ENCODE measurements around the gene PLA2G15. TPM values are rescaled to one million over a fixed set of nuclear protein-coding genes. Genes with fewer than 3 reads are reported as not detected.

Gene PLA2G15
- total and polyA plus RNA-seq, 2 of the 13 experiments (the other 11 are each of a cell fraction or from before 2014, with no cell fraction given) = 14.4 to 23.7 TPM

DNA sequence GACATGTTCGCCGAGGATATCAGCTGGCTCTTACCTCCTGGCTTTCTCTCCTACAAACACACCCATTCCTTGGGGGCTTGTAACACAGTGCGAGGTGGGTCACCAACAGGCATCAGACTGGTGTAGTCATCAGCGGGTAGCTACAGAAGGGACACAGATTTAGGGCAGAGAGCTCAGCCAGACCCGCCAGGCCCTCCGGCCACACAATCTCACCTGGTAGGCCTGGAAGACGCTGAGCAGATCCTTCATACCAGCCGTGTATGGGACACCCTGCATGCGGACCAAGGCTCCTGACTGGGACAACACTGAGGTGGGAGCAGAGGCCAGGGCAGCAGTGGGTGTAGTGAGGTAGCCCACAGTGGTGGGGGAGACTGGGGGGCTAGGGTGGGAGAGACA, 15.0 kb upstream of the PLA2G15 start:
- 100% methylated on average over 8 of the region's 9 CpGs for WGBS (ENCODE audit: low lambda C conversion rate)
- Histone ChIP-seq H3K27ac (ENCODE audit: extremely low read length, insufficient read depth, low read length) (no peak overlapping the region), H3K4me2 (ENCODE audit: low read depth, low read length) (no peak overlapping the region), H3K4me1 (ENCODE audit: insufficient read depth, low read length) (peaks cover 42% of the 10 kb centered on the region), H4K20me1 (ENCODE audit: insufficient read depth, low read length) (peaks cover 44% of the 10 kb centered on the region), H3K4me3 (replicated peaks in 1 of 3; ENCODE audit: insufficient read depth in 1 of 3, low read depth in 2 of 3, low read length in 3 of 3) (no peak overlapping the region), H3K27me3 (ENCODE audit: control insufficient read depth in 1 of 2, insufficient read depth in 2 of 2, low read length in 2 of 2) (no peaks in the 10 kb centered on the region; a peak in 1 of 5 replicates), H3K9ac (ENCODE audit: insufficient read depth, low read depth, low read length) (no peak overlapping the region), H3K79me2 (ENCODE audit: insufficient read depth, low read length) (peaks cover 19% of the 10 kb centered on the region), H2AFZ (ENCODE audit: low read length) (no peak overlapping the region), H3K9me3 (ENCODE audit: low read length) (no peaks in the 10 kb centered on the region), H3K36me3 (replicated peaks in 1 of 2; ENCODE audit: control insufficient read depth in 1 of 2, insufficient read depth in 2 of 2, low read length in 2 of 2) (peaks cover 39 to 77% of the 10 kb centered on the region in 2 experiments)
- no peak for DNase-seq (ENCODE audit: low spot score)
- no peak for ATAC-seq
- BruUV-seq (replicated peaks) = no TSS peak
- ChIA-PET CTCF (ENCODE audit: low intra/inter-chr PET ratio, low total read pairs) (interaction anchor here (0.8 to 1.3 kb wide), 2 partner anchors 189 to 237 kb away, joined by 3 read pairs; no protein-coding TSS in a partner anchor), POLR2A (interaction anchor here (0.7 to 1.5 kb wide), 5 partner anchors 27 to 179 kb away, joined by 3 to 5 read pairs (median 3); no protein-coding TSS in a partner anchor)
- FAIRE-seq = no peak
- TF ChIP-seq, protein P1, sequence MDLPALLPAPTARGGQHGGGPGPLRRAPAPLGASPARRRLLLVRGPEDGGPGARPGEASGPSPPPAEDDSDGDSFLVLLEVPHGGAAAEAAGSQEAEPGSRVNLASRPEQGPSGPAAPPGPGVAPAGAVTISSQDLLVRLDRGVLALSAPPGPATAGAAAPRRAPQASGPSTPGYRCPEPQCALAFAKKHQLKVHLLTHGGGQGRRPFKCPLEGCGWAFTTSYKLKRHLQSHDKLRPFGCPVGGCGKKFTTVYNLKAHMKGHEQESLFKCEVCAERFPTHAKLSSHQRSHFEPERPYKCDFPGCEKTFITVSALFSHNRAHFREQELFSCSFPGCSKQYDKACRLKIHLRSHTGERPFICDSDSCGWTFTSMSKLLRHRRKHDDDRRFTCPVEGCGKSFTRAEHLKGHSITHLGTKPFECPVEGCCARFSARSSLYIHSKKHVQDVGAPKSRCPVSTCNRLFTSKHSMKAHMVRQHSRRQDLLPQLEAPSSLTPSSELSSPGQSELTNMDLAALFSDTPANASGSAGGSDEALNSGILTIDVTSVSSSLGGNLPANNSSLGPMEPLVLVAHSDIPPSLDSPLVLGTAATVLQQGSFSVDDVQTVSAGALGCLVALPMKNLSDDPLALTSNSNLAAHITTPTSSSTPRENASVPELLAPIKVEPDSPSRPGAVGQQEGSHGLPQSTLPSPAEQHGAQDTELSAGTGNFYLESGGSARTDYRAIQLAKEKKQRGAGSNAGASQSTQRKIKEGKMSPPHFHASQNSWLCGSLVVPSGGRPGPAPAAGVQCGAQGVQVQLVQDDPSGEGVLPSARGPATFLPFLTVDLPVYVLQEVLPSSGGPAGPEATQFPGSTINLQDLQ (CRISPR knock-in tag; IDR thresholded peaks at IDR 0.05) = 0 out of 2 replicates have a peak, but pooled peaks have one; percentile 27
- TF ChIP-seq ZBTB7B (CRISPR knock-in tag; IDR thresholded peaks at IDR 0.05) (no peak), NFIC (IDR thresholded peaks at IDR 0.05; ENCODE audit: low read length) (no peak)
- intact Hi-C loops (cut with micrococcal nuclease; ENCODE audit: unreplicated experiment) = no loop called here
- in situ Hi-C loops (cut with HindIII; ENCODE audit: extremely low pct_ligation_motif_present, low pct_unique_long_range_greater_than_20kb) = loop anchor here (10.0 kb wide), 1 partner anchor 145 kb away; the partner anchor contains the start of gene NFATC3

DNA sequence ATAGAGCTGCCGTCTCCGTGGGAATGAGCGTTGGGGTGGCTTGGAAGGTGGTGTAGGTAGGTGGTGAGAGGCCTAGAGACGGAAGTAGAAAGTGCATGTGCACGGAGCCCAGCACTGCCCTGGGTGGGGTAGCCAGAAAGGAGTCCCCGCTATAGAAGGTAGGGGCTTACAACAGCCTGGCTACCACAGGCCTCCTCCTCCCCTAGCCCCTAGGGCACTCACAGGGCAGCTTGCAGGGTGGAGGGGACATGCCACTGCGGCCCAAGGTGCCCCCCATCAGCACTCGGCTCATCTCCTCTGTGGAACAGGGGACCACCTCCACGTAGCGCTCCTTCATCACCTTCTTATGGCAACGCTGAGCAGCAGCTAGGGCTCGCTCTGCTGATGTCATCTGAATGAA, 14.2 kb upstream of the PLA2G15 start:
- FAIRE-seq (no peak), ATAC-seq (no peak), DNase-seq (ENCODE audit: low spot score) (no peak)
- Histone ChIP-seq H3K79me2 (ENCODE audit: insufficient read depth, low read length) (peaks cover 25% of the 10 kb centered on the region), H3K9ac (ENCODE audit: insufficient read depth, low read depth, low read length) (no peak overlapping the region), H2AFZ (ENCODE audit: low read length) (no peak overlapping the region), H3K4me1 (ENCODE audit: insufficient read depth, low read length) (peaks cover 42% of the 10 kb centered on the region), H4K20me1 (ENCODE audit: insufficient read depth, low read length) (peaks cover 44% of the 10 kb centered on the region), H3K27me3 (ENCODE audit: control insufficient read depth in 1 of 2, insufficient read depth in 2 of 2, low read length in 2 of 2) (no peaks in the 10 kb centered on the region; a peak in 1 of 5 replicates), H3K36me3 (replicated peaks in 1 of 2; ENCODE audit: control insufficient read depth in 1 of 2, insufficient read depth in 2 of 2, low read length in 2 of 2) (peaks cover 39 to 69% of the 10 kb centered on the region in 2 experiments), H3K9me3 (ENCODE audit: low read length) (no peaks in the 10 kb centered on the region), H3K27ac (ENCODE audit: extremely low read length, insufficient read depth, low read length) (no peak overlapping the region), H3K4me3 (replicated peaks in 1 of 3; ENCODE audit: insufficient read depth in 1 of 3, low read depth in 2 of 3, low read length in 3 of 3) (no peak overlapping the region), H3K4me2 (ENCODE audit: low read depth, low read length) (no peak overlapping the region)
- BruUV-seq (replicated peaks) = no TSS peak
- ChIA-PET POLR2A (interaction anchor here (0.9 to 1.5 kb wide), 3 partner anchors 27 to 180 kb away, joined by 3 to 5 read pairs (median 5); partner anchors contain the start of gene NFATC3), CTCF (ENCODE audit: low intra/inter-chr PET ratio, low total read pairs) (no interaction called here)
- intact Hi-C loops (cut with micrococcal nuclease; ENCODE audit: unreplicated experiment) = no loop called here
- 96% methylated on average over 12 of the region's 12 CpGs for WGBS (ENCODE audit: low lambda C conversion rate)
- in situ Hi-C loops (cut with HindIII; ENCODE audit: extremely low pct_ligation_motif_present, low pct_unique_long_range_greater_than_20kb) = loop anchor here (10.0 kb wide), 1 partner anchor 146 kb away; the partner anchor contains the start of gene NFATC3
- TF ChIP-seq ZNF792 (CRISPR knock-in tag; IDR thresholded peaks at IDR 0.05) (no peak), MTA3 (CRISPR knock-in tag; IDR thresholded peaks at IDR 0.05) (no peak), RCOR2 (CRISPR knock-in tag; IDR thresholded peaks at IDR 0.05) (no peak), NONO (IDR thresholded peaks at IDR 0.05) (no peak), NONO (CRISPR knock-in tag; conservative IDR thresholded peaks at IDR 0.05) (peak; percentile 51; the same call in 1 of the 2 replicates), ZNF274 (CRISPR knock-in tag; IDR thresholded peaks at IDR 0.05) (no peak), ZNF543 (CRISPR knock-in tag; IDR thresholded peaks at IDR 0.05) (no peak), POLR2G (IDR thresholded peaks at IDR 0.05; ENCODE audit: low read depth, low read length) (peak; percentile 51; the same call in 1 of the 2 replicates), REPIN1 (CRISPR knock-in tag; IDR thresholded peaks at IDR 0.05; ENCODE audit: borderline replicate concordance, low read depth) (no peak), ZKSCAN8 (CRISPR knock-in tag; IDR thresholded peaks at IDR 0.05; ENCODE audit: borderline replicate concordance) (no peak), ZNF607 (CRISPR knock-in tag; IDR thresholded peaks at IDR 0.05; ENCODE audit: borderline replicate concordance) (no peak), ARNT (IDR thresholded peaks at IDR 0.05) (no peak), RBM22 (optimal IDR thresholded peaks at IDR 0.05; ENCODE audit: low read length) (peak; percentile 84), NFE2L1 (CRISPR knock-in tag; IDR thresholded peaks at IDR 0.05; ENCODE audit: borderline replicate concordance) (no peak)
- TF ChIP-seq, protein P2, sequence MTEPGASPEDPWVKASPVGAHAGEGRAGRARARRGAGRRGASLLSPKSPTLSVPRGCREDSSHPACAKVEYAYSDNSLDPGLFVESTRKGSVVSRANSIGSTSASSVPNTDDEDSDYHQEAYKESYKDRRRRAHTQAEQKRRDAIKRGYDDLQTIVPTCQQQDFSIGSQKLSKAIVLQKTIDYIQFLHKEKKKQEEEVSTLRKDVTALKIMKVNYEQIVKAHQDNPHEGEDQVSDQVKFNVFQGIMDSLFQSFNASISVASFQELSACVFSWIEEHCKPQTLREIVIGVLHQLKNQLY (CRISPR knock-in tag; IDR thresholded peaks at IDR 0.05) = no peak

Data from HepG2 (cell line).